ENCODE results near the gene TMED4.
"Not testable (repeated sequence)": the region's sequence is repeated elsewhere in the genome, so short reads cannot be mapped to it uniquely, and the experiment has no call there.

DNA sequence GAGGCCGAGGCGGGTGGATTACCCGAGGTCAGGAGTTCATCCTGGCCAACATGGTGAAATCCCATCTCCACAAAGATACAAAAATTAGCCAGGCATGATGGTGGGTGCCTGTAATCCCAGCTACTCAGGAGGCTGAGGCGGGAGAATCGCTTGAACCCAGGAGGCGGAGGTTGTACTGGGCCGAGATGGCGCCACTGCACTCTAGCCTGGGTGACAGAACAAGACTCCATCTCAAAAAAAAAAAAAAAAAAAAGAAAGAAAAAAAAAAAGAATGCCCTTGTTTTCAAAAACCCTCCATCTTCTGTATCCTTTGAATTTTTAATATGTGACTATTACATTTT, 19.4 kb downstream of the TMED4 start:
- TF ChIP-seq, protein P1, sequence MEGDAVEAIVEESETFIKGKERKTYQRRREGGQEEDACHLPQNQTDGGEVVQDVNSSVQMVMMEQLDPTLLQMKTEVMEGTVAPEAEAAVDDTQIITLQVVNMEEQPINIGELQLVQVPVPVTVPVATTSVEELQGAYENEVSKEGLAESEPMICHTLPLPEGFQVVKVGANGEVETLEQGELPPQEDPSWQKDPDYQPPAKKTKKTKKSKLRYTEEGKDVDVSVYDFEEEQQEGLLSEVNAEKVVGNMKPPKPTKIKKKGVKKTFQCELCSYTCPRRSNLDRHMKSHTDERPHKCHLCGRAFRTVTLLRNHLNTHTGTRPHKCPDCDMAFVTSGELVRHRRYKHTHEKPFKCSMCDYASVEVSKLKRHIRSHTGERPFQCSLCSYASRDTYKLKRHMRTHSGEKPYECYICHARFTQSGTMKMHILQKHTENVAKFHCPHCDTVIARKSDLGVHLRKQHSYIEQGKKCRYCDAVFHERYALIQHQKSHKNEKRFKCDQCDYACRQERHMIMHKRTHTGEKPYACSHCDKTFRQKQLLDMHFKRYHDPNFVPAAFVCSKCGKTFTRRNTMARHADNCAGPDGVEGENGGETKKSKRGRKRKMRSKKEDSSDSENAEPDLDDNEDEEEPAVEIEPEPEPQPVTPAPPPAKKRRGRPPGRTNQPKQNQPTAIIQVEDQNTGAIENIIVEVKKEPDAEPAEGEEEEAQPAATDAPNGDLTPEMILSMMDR (IDR thresholded peaks at IDR 0.05) = not testable (repeated sequence)
- not testable (repeated sequence) for TF ChIP-seq POLR2A (IDR thresholded peaks at IDR 0.05)
